ENCODE data around the gene TEX36. TPM values are rescaled to one million over a fixed set of nuclear protein-coding genes. Genes with fewer than 3 reads are reported as not detected.

Gene TEX36
- total RNA-seq, result not detected
- not detected for polyA plus RNA-seq
- long read RNA-seq, donor 1, result 0 reads
- long read RNA-seq, donor 2, result 0 reads

- no peaks in the 10 kb centered on the region for H3K36me3 ChIP-seq (ENCODE audit: insufficient read depth in 1 of 2, low read depth in 1 of 2)
- H3K4me3 ChIP-seq, result no peak within 1 kb of the TSS
- H3K9me3 ChIP-seq, result peaks cover under 1% of the 10 kb centered on the region
- H3K27ac ChIP-seq, result no peak within 1 kb of the TSS
- WGBS, 3 donors, result 62 to 72% (median 67%) methylated on average over 3 of the region's 3 CpGs
- intact Hi-C loops (cut with DNase I), result no loop called here
- no peaks in the 10 kb centered on the region for H3K4me1 ChIP-seq
- H3K27me3 ChIP-seq (ENCODE audit: insufficient read depth in 3 of 3, low read length in 2 of 3), result peaks cover 0 to 13% (median 5%) of the 10 kb centered on the region in 3 donors
- DNase-seq (no peak), ATAC-seq (no peak)
- no peak for TF ChIP-seq CTCF (IDR thresholded peaks at IDR 0.05)
Measured at GRCh38 chr10:125683063-125683462, at the start of gene TEX36. TSS of gene TEX36 (minus strand) at chr10:125683163. CDS start at chr10:125682989, 174 bp downstream.

- Histone ChIP-seq H3K4me3 (no peak overlapping the region), H3K9me3 (no peaks in the 10 kb centered on the region), H3K36me3 (ENCODE audit: insufficient read depth in 1 of 2, low read depth in 1 of 2) (peaks cover 16 to 100% of the 10 kb centered on the region in 2 donors), H3K4me1 (peaks cover 6% of the 10 kb centered on the region), H3K27me3 (ENCODE audit: insufficient read depth in 3 of 3, low read length in 2 of 3) (no peaks in the 10 kb centered on the region), H3K27ac (no peak overlapping the region)
- TF ChIP-seq CTCF (IDR thresholded peaks at IDR 0.05), result no peak
- intact Hi-C loops (cut with DNase I), result no loop called here
- ATAC-seq, result no peak
- no peak for DNase-seq
- 53 to 57% (median 55%) methylated on average over 3 of the region's 3 CpGs for WGBS, 3 donors
Measured at GRCh38 chr10:125727436-125727835, 44.5 kb upstream of the TEX36 start.

GRCh38 chr10:125726914-125727313 is 44.0 kb upstream of the TEX36 start:
- DNase-seq (no peak), ATAC-seq (no peak)
- no peak for TF ChIP-seq CTCF (IDR thresholded peaks at IDR 0.05)
- Histone ChIP-seq H3K27me3 (ENCODE audit: insufficient read depth in 3 of 3, low read length in 2 of 3) (no peaks in the 10 kb centered on the region), H3K4me3 (no peak overlapping the region), H3K36me3 (ENCODE audit: insufficient read depth in 1 of 2, low read depth in 1 of 2) (peaks cover 16 to 100% of the 10 kb centered on the region in 2 donors), H3K9me3 (no peaks in the 10 kb centered on the region), H3K27ac (no peak overlapping the region), H3K4me1 (peaks cover 1% of the 10 kb centered on the region)
- intact Hi-C loops (cut with DNase I), result no loop called here
- WGBS, 3 donors, result 94 to 96% (median 95%) methylated on average over 7 of the region's 7 CpGs

- no peak for TF ChIP-seq CTCF (IDR thresholded peaks at IDR 0.05)
- Histone ChIP-seq H3K4me3 (no peak overlapping the region), H3K9me3 (peaks cover under 1% of the 10 kb centered on the region), H3K36me3 (ENCODE audit: insufficient read depth in 1 of 2, low read depth in 1 of 2) (peaks cover 9 to 71% of the 10 kb centered on the region in 2 donors), H3K27ac (no peak overlapping the region), H3K4me1 (peaks cover 11% of the 10 kb centered on the region), H3K27me3 (ENCODE audit: insufficient read depth in 3 of 3, low read length in 2 of 3) (no peaks in the 10 kb centered on the region)
- DNase-seq (no peak), ATAC-seq (no peak)
- WGBS, 3 donors, result 95 to 100% (median 100%) methylated on average over 1 of the region's 1 CpG
- intact Hi-C loops (cut with DNase I), result loop anchor here in 1 of 2 donors (5.0 kb wide), 1 partner anchor 99 kb away; the partner anchor contains the start of genes BCCIP and UROS
Measured at GRCh38 chr10:125722811-125723210, 39.8 kb upstream of the TEX36 start.

- DNase-seq (no peak), ATAC-seq (no peak)
- H3K36me3 ChIP-seq (ENCODE audit: insufficient read depth in 1 of 2, low read depth in 1 of 2), result peaks cover 5 to 54% of the 10 kb centered on the region in 2 donors
- 80 to 88% (median 81%) methylated on average over 6 of the region's 6 CpGs for WGBS, 3 donors
- no peak overlapping the region for H3K27ac ChIP-seq
- peaks cover 4% of the 10 kb centered on the region for H3K9me3 ChIP-seq
- no peaks in the 10 kb centered on the region for H3K27me3 ChIP-seq (ENCODE audit: insufficient read depth in 3 of 3, low read length in 2 of 3)
- intact Hi-C loops (cut with DNase I), result loop anchor here in 1 of 2 donors (5.0 kb wide), 1 partner anchor 101 kb away; the partner anchor contains the start of genes BCCIP and UROS
- H3K4me3 ChIP-seq, result peak overlapping the region; percentile 92
- no peak for TF ChIP-seq CTCF (IDR thresholded peaks at IDR 0.05)
- H3K4me1 ChIP-seq, result peaks cover 11% of the 10 kb centered on the region
Measured at GRCh38 chr10:125721035-125721434, 38.1 kb upstream of the TEX36 start.
